HFFc6 (cell line): ENCODE measurements around the gene FAM222A. TPM values are rescaled to one million over a fixed set of nuclear protein-coding genes. Genes with fewer than 3 reads are reported as not detected.

ENCODE experiments used
- DNase-seq: peaks from one replicate; pipeline ENCODE4 v3.0.0-alpha.2; 2018
- H3K27ac Mint-ChIP-seq: 2 replicates; pipeline ENCODE4 v1.8.0; 2020; ENCODE audit warnings: mild to moderate bottlenecking, mixed read lengths
- H3K27me3 Mint-ChIP-seq: 2 replicates; pipeline ENCODE4 v1.8.0; 2021; ENCODE audit warnings: mild to moderate bottlenecking, moderate library complexity, mixed read lengths; ENCODE audit not compliant: insufficient read depth
- H3K36me3 Mint-ChIP-seq: 2 replicates; pipeline ENCODE4 v1.8.0; 2021; ENCODE audit warnings: low read depth, mixed read lengths
- H3K4me1 Mint-ChIP-seq: 2 replicates; pipeline ENCODE4 v1.8.0; 2020; ENCODE audit warnings: low read depth, mixed read lengths
- H3K4me3 Mint-ChIP-seq: 2 replicates; pipeline ENCODE4 v1.8.0; 2020; ENCODE audit warnings: mild to moderate bottlenecking, moderate library complexity, mixed read lengths
- H3K9me3 Mint-ChIP-seq: 2 replicates; pipeline ENCODE4 v1.8.0; 2020; ENCODE audit warnings: mild to moderate bottlenecking, mixed read lengths
- CTCF ChIP-seq: fragments of 200-600 bp; sonication (generic); IDR thresholded peaks from 2 replicates; pipeline ENCODE4 v1.5.0; 2021; ENCODE audit warnings: antibody characterized with exemption, mild to moderate bottlenecking
- total RNA-seq, 6 experiments: library from RNA; stranded (reverse); fragmentation: NEBNext Ultra II Directional; extraction: Animal tissue kit (Norgen Biotek cat#: 25700); gene quantifications; 2 replicates in 1 of 6; 3 replicates in 5 of 6; pipeline ENCODE4 v1.2.3, GENCODE V29; 2021

FAM222A gene
- total RNA-seq, 6 experiments from 2014 or later = 0.46 to 0.65 (median 0.64) TPM

GRCh38 chr12:109685574-109686447, 27.8 kb upstream of the FAM222A start:
- Mint-ChIP-seq H3K4me3 (no peak overlapping the region), H3K4me1 (no peaks in the 10 kb centered on the region), H3K9me3 (no peaks in the 10 kb centered on the region), H3K27me3 (peaks cover 21% of the 10 kb centered on the region), H3K27ac (no peak overlapping the region), H3K36me3 (no peaks in the 10 kb centered on the region)
- no peak for DNase-seq
- no peak for TF ChIP-seq CTCF

- H3K27me3 Mint-ChIP-seq = peaks cover 21% of the 10 kb centered on the region
- H3K4me3 Mint-ChIP-seq = no peak overlapping the region
- no peak for DNase-seq
- H3K36me3 Mint-ChIP-seq = no peaks in the 10 kb centered on the region
- H3K4me1 Mint-ChIP-seq = no peaks in the 10 kb centered on the region
- H3K9me3 Mint-ChIP-seq = no peaks in the 10 kb centered on the region
- no peak overlapping the region for H3K27ac Mint-ChIP-seq
- no peak for TF ChIP-seq CTCF
Measured at GRCh38 chr12:109686523-109686922, 27.1 kb upstream of the FAM222A start.

- Mint-ChIP-seq H3K27ac (no peak overlapping the region), H3K27me3 (peaks cover 24% of the 10 kb centered on the region), H3K4me1 (no peaks in the 10 kb centered on the region), H3K9me3 (no peaks in the 10 kb centered on the region), H3K36me3 (no peaks in the 10 kb centered on the region), H3K4me3 (no peak overlapping the region)
- no peak for DNase-seq
- TF ChIP-seq CTCF = no peak
Measured at GRCh38 chr12:109687250-109687649, 26.4 kb upstream of the FAM222A start.

- H3K27ac Mint-ChIP-seq = no peak overlapping the region
- no peak for DNase-seq
- H3K4me1 Mint-ChIP-seq = no peaks in the 10 kb centered on the region
- no peaks in the 10 kb centered on the region for H3K36me3 Mint-ChIP-seq
- H3K27me3 Mint-ChIP-seq = peaks cover 20% of the 10 kb centered on the region
- H3K4me3 Mint-ChIP-seq = no peak overlapping the region
- H3K9me3 Mint-ChIP-seq = no peaks in the 10 kb centered on the region
- no peak for TF ChIP-seq CTCF
Measured at GRCh38 chr12:109689426-109689825, 24.2 kb upstream of the FAM222A start.

- peaks cover 6% of the 10 kb centered on the region; the same call in 1 of the 2 replicates for H3K4me1 Mint-ChIP-seq
- no peaks in the 10 kb centered on the region for H3K9me3 Mint-ChIP-seq
- peaks cover 19% of the 10 kb centered on the region for H3K27me3 Mint-ChIP-seq
- DNase-seq = no peak
- H3K36me3 Mint-ChIP-seq = no peaks in the 10 kb centered on the region
- H3K4me3 Mint-ChIP-seq = no peak overlapping the region
- TF ChIP-seq CTCF = no peak
- H3K27ac Mint-ChIP-seq = no peak overlapping the region
Measured at GRCh38 chr12:109693160-109693559, 20.5 kb upstream of the FAM222A start.
